ENCODE data around the gene GAL3ST2.

GAL3ST2 gene

GRCh38 chr2:241734467-241735208 is 42.0 kb upstream of the GAL3ST2 start, which contains the start of gene D2HGDH:
Gene D2HGDH, plus strand, starts transcription at chr2:241734630. Its CDS starts 595 bp downstream, at chr2:241735225.
- Histone ChIP-seq H3K9me3 (ENCODE audit: severe bottlenecking) (no peaks in the 10 kb centered on the region), H3K4me3 (ENCODE audit: severe bottlenecking) (peak within 1 kb of the TSS; percentile 93), H3K27ac (ENCODE audit: poor library complexity, severe bottlenecking) (peak within 1 kb of the TSS; percentile 69), H3K36me3 (ENCODE audit: low read depth) (0 out of 2 replicates have a peak, but pooled peaks cover 5% of the 10 kb centered on the region), H3K4me1 (ENCODE audit: insufficient read depth, poor library complexity, severe bottlenecking) (peaks cover 22% of the 10 kb centered on the region), H3K27me3 (ENCODE audit: insufficient read depth, poor library complexity, severe bottlenecking) (no peaks in the 10 kb centered on the region)
- ATAC-seq (ENCODE audit: low read depth) (peak; percentile 65), DNase-seq (ENCODE audit: low spot score) (peak; percentile 88)
- TF ChIP-seq CTCF (IDR thresholded peaks at IDR 0.05; ENCODE audit: poor library complexity, severe bottlenecking): no peak

- no peak for ATAC-seq (ENCODE audit: low read depth)
- peaks cover 22% of the 10 kb centered on the region for H3K4me1 ChIP-seq (ENCODE audit: insufficient read depth, poor library complexity, severe bottlenecking)
Observed at GRCh38 chr2:241736111-241736510, 40.5 kb upstream of the GAL3ST2 start.

GRCh38 chr2:241738040-241738686 is 38.5 kb upstream of the GAL3ST2 start:
- no peak for TF ChIP-seq CTCF (IDR thresholded peaks at IDR 0.05; ENCODE audit: poor library complexity, severe bottlenecking)
- Histone ChIP-seq H3K27me3 (ENCODE audit: insufficient read depth, poor library complexity, severe bottlenecking) (no peaks in the 10 kb centered on the region), H3K4me1 (ENCODE audit: insufficient read depth, poor library complexity, severe bottlenecking) (peaks cover 16% of the 10 kb centered on the region), H3K4me3 (ENCODE audit: severe bottlenecking) (no peak overlapping the region), H3K9me3 (ENCODE audit: severe bottlenecking) (no peaks in the 10 kb centered on the region), H3K36me3 (ENCODE audit: low read depth) (0 out of 2 replicates have a peak, but pooled peaks cover 5% of the 10 kb centered on the region), H3K27ac (ENCODE audit: poor library complexity, severe bottlenecking) (peak overlapping the region; percentile 49)
- ATAC-seq (ENCODE audit: low read depth) (no peak), DNase-seq (ENCODE audit: low spot score) (no peak)

More at GRCh38 chr2:241736111-241736510, 40.5 kb upstream of the GAL3ST2 start:
- Histone ChIP-seq H3K27ac (ENCODE audit: poor library complexity, severe bottlenecking) (peak overlapping the region; percentile 49), H3K27me3 (ENCODE audit: insufficient read depth, poor library complexity, severe bottlenecking) (no peaks in the 10 kb centered on the region), H3K4me3 (ENCODE audit: severe bottlenecking) (peak overlapping the region; percentile 93), H3K9me3 (ENCODE audit: severe bottlenecking) (no peaks in the 10 kb centered on the region), H3K36me3 (ENCODE audit: low read depth) (0 out of 2 replicates have a peak, but pooled peaks cover 5% of the 10 kb centered on the region)
- no peak for DNase-seq (ENCODE audit: low spot score)
- no peak for TF ChIP-seq CTCF (IDR thresholded peaks at IDR 0.05; ENCODE audit: poor library complexity, severe bottlenecking)

GRCh38 chr2:241739177-241739576 is 37.4 kb upstream of the GAL3ST2 start:
- TF ChIP-seq CTCF (IDR thresholded peaks at IDR 0.05; ENCODE audit: poor library complexity, severe bottlenecking): no peak
- Histone ChIP-seq H3K4me1 (ENCODE audit: insufficient read depth, poor library complexity, severe bottlenecking) (peaks cover 12% of the 10 kb centered on the region), H3K27me3 (ENCODE audit: insufficient read depth, poor library complexity, severe bottlenecking) (no peaks in the 10 kb centered on the region), H3K36me3 (ENCODE audit: low read depth) (peaks cover 5% of the 10 kb centered on the region; the same call in 1 of the 2 replicates), H3K27ac (ENCODE audit: poor library complexity, severe bottlenecking) (no peak overlapping the region), H3K9me3 (ENCODE audit: severe bottlenecking) (no peaks in the 10 kb centered on the region), H3K4me3 (ENCODE audit: severe bottlenecking) (no peak overlapping the region)
- ATAC-seq (ENCODE audit: low read depth) (no peak), DNase-seq (ENCODE audit: low spot score) (no peak)
